HT-29 (cell line): ENCODE results near the gene WDR54. TPM values are rescaled to one million over a fixed set of nuclear protein-coding genes. Genes with fewer than 3 reads are reported as not detected.
"Not testable (repeated sequence)": the region's sequence is repeated elsewhere in the genome, so short reads cannot be mapped to it uniquely, and the experiment has no call there.

Experiments
- DNase-seq: peaks from one replicate; pipeline ENCODE4 v3.0.0-alpha.2; 2015; ENCODE audit warnings: low spot score
- total RNA-seq: library from RNA; depleted of rRNA; stranded (reverse); fragments of >200 nt; shearing (Covaris generic); gene quantifications from 2 replicates; pipeline ENCODE4 v1.2.3, GENCODE V29; 2014

Gene WDR54
- total RNA-seq, 1 experiment from 2014 or later: 52.3 TPM

DNA sequence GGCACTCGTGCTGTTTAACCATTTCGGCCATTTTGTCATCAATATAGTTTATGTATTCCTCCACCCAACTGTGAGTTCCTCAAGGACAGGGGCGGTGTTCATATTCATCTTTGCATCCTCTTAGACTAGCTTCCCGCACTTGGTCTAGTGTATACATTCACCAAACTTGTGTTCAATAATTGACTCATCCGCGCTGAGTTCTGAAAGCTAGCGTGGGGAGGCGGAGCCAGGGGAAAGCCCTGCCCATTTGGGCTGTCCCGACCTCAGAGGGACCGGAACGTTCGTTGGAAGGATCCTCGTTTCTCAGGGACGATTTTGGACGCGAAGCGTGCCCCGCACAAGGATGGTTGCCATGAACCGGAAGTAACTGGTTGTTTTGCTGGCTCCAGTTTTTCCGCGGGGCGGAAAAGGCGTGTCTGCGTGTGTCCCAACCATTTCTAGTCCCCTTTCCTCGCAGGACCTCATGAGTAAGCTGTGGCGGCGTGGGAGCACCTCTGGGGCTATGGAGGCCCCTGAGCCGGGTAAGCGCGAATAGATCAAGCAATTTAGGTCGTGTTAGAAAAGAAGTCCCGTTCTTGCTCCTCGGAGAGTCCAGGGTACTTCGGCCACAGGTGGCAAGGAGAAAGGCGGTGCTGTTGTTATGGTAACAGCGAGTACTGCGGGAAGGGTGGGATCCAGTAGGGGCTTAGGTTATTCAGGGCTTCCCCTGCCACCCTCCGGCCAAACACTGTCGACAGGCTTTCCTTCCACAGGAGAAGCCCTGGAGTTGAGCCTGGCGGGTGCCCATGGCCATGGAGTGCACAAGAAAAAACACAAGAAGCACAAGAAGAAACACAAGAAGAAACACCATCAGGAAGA is 33.4 kb downstream of the WDR54 start, which contains the start of gene INO80B:
TSS of gene INO80B (plus strand) at position 434 of the 858 bp plus-strand sequence. CDS start at position 464, 30 bp downstream.
- DNase-seq: peak; percentile 98

DNA sequence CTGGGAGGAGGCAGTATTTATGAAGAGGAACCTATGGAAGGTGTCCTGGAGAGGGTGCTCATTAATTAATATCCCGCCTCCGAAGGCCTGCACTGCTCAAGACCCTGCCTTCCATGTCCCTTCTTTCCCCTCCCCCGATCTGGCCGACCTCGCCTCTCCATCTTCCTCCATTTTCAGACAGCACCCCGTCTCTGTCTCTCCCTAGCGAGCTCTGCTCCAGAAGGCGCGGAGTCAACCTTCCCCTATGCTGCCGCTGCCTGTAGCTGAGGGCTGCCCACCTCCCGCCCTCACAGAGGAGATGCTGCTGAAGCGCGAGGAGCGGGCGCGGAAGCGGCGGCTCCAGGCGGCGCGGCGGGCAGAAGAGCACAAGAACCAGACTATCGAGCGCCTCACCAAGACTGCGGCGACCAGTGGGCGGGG is 35.6 kb downstream of the WDR54 start:
- no peak for DNase-seq

DNA sequence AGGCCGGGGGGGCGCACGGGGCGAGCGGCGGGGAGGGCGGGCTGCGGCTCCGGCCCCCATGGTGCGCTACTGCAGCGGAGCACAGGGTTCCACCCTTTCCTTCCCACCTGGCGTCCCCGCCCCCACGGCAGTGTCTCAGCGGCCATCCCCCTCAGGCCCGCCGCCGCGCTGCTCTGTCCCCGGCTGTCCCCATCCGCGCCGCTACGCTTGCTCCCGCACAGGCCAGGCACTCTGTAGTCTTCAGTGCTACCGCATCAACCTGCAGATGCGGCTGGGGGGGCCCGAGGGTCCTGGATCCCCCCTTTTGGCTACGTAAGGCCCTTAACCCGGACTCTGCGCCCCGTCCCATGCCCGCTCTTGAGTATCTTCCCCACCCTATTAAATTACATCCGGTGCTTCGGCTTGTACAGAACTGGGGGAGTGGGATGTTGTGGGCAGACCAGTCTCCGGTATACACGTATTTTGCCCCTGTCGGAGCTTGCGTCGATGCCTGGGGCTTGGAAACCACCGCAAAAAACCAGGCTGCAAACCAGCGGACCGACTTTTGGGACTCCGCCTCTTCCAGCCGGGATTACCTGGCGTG is 36.1 kb downstream of the WDR54 start:
- peak; percentile 80 for DNase-seq

DNA sequence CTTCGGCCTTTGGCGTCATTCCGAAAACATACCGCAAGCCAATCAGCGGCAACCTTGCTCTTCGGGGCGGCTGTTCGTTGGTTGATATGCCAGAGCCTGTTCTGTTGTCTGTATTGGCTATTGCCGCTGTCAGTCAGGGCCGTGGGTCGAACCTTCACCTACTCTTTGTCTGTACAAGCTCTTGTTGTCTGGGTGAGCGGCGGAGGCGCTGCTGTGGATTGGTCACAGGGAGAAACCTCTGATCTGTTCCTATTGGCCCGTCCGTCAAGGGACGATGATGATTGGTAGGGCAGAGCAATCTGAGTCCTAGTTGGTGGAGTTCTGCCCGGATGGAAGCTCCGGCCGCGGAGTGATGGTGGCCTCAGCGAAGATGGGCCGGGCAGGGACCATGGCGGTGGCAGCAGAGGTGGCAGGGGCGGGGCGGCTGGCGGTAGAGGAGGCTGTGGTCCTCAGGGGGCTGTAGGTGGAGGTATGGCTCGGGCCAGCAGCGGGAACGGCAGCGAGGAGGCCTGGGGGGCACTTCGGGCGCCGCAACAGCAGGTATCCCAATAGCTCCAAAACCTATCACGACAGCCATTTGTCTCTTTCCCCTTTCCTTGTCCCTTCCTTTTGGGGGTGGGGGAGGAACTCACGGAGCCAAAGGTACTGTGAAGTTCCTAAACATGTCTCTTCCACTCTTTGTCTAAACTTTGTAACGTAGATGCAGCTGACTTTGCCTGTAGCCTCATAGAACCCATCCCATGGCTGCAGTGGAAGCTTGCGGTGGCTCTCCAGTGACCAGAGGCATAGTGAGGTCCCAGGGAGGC is 36.8 kb downstream of the WDR54 start, which contains the start of gene WBP1:
TSS of gene WBP1 (plus strand) at position 307 of the 806 bp plus-strand sequence. CDS start at position 472, 165 bp downstream.
- peak; percentile 100 for DNase-seq

DNA sequence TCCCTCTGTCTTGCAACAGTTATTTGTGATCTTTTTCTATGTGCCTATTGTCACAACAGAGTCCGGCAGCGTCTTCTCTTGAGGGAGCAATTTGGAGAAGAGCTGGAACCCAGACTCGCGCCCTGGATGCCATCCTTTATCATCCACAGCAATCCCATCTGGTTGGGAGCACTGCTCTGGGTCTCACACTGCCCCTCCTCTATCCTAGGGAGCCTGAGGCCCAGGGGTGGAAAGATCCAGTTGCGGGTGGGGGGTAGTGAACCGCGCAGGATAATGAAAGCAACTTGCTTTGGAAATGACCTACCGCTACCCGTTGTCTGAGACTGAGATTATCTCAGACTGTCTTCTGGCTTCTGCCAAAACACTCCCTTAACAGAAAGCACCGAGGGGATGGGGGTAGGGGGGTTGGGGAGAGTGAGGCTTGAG is 37.4 kb downstream of the WDR54 start:
- no peak for DNase-seq

DNA sequence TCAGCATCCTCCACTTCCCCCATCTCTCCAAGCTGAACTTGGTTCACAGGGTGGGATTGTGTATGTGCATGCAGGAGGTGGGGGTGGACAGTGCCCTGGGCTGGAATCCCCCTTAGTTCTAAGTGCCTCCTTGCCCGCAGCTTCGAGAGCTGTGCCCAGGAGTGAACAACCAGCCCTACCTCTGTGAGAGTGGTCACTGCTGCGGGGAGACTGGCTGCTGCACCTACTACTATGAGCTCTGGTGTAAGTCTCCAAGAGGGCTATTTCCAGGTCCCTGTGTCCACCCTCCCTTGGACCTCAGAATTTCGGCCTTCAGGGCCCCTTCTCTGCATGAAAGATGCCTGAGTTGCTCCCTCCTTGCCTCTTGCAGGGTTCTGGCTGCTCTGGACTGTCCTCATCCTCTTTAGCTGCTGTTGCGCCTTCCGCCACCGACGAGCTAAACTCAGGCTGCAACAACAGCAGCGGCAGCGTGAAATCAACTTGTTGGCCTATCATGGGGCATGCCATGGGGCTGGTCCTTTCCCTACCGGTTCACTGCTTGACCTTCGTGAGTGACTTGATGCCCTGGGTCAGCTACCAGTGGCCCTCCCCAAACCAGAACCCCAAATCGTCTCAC is 38.1 kb downstream of the WDR54 start:
- DNase-seq: not testable (repeated sequence)

DNA sequence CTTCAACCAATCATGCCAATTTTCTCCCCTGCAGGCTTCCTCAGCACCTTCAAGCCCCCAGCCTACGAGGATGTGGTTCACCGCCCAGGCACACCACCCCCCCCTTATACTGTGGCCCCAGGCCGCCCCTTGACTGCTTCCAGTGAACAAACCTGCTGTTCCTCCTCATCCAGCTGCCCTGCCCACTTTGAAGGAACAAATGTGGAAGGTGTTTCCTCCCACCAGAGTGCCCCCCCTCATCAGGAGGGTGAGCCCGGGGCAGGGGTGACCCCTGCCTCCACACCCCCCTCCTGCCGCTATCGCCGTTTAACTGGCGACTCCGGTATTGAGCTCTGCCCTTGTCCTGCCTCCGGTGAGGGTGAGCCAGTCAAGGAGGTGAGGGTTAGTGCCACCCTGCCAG is 38.7 kb downstream of the WDR54 start:
- not testable (repeated sequence) for DNase-seq

DNA sequence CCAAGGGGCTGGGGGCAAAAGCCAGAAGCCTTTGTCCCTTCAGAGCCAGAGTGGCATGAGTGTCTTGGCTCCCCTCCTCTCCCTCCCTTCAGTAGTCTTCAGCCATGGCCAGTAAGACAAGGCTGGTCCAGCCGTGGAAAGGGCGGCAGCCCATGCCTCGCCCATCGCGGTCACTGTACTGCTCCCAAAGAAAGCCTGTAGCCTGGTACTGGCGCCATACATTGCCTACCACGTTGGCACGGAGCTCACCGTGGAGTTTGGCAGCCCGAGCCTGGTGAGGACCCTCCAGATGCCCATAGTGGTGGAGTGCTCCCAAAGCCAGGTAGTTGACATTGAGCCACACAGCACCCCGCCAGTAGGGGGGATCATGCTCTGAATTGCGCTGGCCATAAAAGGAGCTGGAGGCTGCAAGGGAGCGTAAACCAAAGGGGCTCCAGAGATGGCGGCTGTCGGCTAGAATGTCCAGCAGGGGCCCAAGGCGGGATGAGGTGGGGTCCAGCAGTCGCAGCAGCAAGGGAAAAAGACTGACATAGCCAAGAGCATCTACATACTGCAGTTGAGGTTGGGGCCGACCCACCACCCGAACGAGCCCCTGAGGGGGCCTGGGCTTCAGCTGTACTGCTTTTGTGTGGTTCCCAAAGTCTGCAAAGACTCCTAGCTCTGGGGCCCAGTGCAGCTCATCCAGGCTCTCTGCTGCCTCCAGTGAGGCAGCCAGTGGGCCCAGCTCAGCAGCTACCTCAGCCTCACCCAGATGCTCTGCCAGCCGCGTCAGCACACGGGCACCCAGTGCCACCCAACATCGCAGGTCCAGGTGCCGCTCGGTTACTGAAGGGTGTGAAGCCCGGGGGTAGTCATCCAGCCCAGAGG is 39.9 kb downstream of the WDR54 start:
- DNase-seq: no peak

DNA sequence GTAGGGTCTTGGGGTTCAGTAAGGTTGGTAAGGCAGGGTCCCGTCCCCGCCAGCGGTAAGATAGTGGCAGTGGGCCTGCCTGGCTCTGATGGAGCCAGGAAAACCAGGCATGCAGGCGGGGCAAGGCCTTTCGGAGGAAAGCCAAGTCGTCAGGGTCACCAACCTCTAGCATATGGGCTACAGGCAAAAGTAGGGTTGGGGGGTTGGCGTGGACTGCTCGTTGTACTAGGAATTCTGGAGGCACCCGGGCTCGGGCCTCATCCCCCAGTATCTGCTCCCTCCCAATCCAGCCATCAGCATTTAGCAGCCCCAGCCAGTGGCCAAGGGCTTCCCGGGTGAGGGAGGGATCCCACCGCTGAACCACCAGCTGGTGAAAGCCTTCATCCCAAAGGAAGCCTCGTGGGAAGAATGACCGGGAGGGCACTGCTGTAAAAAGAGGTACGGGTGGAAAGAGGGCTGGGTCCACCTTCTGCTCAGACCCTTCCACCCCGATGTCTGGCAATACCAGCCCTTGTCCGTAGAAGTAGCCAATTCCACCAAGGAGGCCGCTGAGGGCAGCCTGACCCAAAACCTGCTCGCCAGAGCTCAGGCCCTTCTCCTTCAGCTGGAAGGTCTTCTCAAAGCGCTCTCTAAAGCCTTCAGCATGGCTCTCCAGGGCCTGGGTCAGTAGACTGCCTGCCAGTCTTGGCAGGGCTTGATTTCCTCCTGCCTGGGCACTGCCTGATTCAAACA is 40.7 kb downstream of the WDR54 start:
- DNase-seq: no peak

DNA sequence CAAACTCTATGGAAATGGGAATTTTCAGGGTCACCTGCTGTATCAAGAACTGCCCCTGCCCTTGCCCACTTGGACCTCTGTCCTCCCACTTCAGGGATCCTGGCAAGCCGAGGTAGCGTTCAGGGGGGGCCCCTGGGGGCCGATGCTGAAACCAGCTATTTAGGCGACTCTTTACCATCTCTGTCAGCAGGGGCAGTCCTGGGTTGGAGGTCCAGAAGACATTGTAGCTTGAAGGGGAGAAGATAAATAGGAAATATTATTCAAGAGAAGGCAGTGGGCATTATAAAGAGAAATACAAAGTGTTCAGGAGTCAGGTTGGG is 41.2 kb downstream of the WDR54 start:
- no peak for DNase-seq

DNA sequence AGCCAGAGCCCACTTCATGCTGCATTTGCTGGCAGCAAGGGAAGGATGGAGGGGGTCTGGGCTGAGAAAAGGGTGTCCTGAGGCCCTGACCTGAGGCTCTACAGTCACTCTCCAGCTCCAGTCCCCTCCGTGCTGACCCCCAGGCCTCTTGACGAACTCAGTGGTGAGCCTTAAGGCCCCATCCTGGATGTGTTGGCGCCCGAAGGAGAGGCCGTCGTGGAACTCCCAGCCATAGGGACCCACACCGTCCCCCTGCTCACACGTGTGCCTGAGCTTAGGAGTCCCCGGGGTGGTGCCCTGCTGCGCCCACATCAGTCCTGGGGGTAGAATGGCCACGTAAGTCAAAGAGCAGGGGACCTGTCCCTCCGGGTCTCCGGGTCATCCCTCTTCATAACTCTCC is 42.9 kb downstream of the WDR54 start:
- DNase-seq: no peak

DNA sequence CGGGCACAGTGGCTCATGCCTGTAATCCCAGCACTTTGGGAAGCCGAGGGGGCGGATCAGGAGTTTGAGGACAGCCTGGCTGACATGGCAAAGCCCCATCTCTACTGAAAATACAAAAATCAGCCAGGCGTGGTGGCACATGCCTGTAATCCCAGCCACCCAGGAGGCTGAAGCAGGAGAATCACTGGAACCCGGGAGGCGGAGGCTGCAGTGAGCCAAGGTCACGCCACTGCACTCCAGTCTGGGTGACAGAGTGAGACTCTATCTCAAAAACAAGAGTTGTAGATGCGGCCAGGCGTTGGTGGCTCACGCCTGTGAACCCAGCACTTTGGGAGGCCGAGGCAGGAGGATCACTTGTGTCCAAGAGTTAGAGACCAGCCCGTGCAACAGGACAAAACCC is 49.2 kb downstream of the WDR54 start:
- DNase-seq: not testable (repeated sequence)

DNA sequence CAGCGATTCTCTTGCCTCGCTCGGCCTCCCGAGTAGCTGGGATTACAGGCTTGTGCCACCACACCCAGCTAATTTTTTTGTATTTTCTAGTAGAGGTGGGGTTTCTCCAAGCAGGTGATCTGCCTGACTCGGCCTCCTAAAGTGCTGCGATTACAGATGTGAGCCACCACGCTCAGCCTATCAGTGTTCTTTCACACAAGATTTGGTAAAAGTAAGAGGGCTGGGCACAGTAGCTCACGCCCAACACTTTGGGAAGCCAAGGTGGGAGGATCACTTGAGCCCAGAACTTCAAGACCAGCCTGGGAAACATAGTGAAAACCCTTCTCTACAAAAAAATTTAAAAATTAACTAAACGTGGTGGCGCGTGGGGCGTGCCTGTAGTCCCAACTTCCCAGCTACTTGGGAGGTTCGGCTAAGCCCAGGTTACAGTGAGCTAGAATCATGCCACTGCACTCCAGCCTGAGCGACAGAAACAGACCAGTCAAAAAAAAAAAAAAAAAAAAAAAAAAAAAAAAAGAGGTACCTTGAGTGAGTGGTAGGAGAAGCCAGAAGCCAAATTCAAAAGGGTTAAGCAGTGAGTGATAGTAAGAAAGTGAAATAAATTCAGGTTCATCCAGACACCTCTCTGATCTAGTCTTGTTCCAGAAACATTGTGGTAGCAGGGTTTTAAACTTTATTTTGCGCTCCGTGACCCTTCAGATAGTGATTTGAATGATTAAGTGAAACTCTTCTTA is 50.0 kb downstream of the WDR54 start:
- DNase-seq: no peak

DNA sequence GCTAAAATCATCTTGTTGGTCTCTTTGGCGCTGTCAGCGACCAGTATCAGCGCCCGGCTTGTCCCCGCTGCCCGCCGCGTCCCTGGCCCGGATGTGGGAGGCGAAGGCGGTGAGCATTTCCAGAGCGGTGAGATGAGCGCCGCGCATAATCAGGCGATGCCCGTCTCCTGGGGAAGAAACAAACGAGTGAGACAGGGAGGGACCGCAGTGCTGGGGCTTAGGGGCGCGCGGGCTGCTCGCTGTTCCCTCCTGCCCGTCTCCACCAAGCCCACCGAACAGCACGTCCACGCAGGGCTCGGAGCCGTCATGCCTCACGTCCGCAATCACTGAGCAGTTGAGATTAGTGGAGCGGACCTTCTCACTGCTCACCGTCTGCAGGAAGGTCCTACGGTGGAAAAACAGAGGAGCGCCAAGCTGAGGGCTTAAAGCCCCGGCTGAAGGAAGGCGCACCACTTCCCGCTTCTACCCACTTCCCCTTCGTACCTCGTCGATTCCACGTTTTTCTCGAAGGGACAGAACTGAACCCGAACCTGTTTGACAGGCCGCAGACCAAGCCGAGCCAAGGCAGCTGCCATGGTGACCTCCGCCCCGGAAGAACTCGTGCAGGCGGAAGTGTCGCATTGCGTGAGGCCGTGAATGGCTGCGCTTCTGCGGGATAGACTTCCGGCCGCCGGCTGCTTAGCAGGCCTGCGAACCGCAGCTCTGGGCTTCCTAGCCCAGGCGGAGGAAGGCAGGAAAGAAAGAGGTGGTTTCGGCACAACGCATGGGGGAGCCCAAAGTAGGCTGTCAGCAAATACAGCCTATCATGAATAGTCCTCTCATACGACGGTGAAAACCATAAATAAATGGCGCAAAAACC is 50.8 kb downstream of the WDR54 start, which contains the start of gene MRPL53:
TSS of gene MRPL53 (minus strand) at position 595 of the 859 bp plus-strand sequence. CDS start at position 575, 20 bp downstream.
- DNase-seq: peak; percentile 97

DNA sequence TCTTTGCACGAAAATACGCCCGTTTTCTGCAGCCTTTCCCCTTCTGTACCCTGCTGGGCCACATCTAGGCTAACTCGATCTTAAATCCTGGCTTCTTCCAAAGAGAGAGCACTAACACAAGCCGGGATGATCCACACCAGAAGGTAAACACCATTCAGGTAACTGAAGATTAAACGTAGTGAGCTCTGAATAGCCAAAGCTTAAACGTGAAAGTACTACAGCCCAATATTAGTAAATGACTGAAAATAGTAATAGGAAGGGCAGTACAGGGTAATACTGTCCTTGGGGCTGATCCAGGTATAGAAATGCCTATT is 51.4 kb downstream of the WDR54 start:
- DNase-seq: no peak

DNA sequence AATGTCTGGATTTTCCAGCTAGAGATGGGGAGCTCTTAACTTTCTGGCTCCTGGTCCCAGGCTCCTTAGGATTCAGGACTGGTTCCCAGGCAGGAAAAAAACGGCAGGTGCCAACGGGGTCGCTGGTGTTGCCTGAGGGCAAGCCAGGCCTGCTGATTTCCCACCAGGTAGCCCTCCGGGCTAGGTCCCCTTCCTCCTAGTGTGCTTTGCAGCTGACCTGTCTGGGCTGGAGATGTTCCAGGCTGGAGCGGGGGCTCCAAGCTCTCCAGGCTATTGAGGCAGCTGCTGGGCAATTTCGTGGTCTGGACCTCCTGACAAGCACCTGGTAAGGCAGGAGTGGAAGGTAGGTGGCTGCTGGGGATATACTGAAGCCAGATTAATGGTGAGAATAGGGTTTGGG is 53.0 kb downstream of the WDR54 start:
- DNase-seq: no peak

DNA sequence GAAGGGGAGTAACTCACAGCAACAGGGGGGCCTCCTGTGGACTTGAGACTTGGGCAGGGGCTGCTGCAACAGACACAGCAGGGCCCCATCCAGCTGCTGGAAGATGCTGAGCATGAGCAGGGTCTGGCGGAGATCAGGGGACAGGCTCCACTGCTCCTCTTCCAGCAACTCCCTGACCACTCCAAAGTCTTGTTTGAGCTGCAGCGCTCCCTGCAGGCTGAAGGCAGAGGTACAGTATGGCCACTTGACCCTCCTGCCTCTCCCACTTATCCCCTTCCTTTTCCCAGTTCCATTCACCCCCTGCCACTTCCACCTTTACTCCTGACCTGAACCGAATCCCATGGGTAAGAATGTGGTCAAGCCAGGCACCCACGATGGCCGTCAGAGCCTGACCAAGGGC is 53.4 kb downstream of the WDR54 start:
- no peak for DNase-seq
